HepG2 (cell line): ENCODE measurements around the gene IGSF8. TPM values are rescaled to one million over a fixed set of nuclear protein-coding genes. Genes with fewer than 3 reads are reported as not detected.

Experiments
- ARID4A ChIP-seq: sonication (generic); formaldehyde crosslinking; IDR thresholded peaks from 2 replicates; pipeline ENCODE4 v1.5.0; 2020; ENCODE audit warnings: mild to moderate bottlenecking, missing genetic modification reagents, borderline replicate concordance
- HBP1 ChIP-seq: IDR thresholded peaks from 2 replicates; pipeline ENCODE4 v1.6.1; 2016; ENCODE audit warnings: low read depth, control low read depth
- HDAC6 ChIP-seq: fragments of 200-600 bp; sonication (generic); IDR thresholded peaks from 2 replicates; pipeline ENCODE4 v1.7.0; 2017; ENCODE audit warnings: mild to moderate bottlenecking, antibody characterized with exemption, low read length, low read depth
- HOXA3 ChIP-seq: sonication (generic); formaldehyde crosslinking; IDR thresholded peaks from 2 replicates; pipeline ENCODE4 v1.5.0; 2020; ENCODE audit warnings: missing genetic modification reagents
- MXD4 ChIP-seq: IDR thresholded peaks from 2 replicates; pipeline ENCODE4 v1.6.1; 2016; ENCODE audit warnings: mild to moderate bottlenecking, missing biosample characterization, missing genetic modification reagents
- NCOA5 ChIP-seq: sonication (generic); formaldehyde crosslinking; IDR thresholded peaks from 2 replicates; pipeline ENCODE4 v1.4.0; 2020; ENCODE audit warnings: missing genetic modification reagents
- PHF8 ChIP-seq: sonication (generic); formaldehyde crosslinking; IDR thresholded peaks from 2 replicates; pipeline ENCODE4 v1.5.0; 2020; ENCODE audit warnings: missing genetic modification reagents
- POLR2A ChIP-seq, 2 experiments: IDR thresholded peaks; 2 replicates each; pipeline ENCODE4 v1.6.1; 2011; ENCODE audit warnings: low read depth in 2 of 2, low read length in 2 of 2, mild to moderate bottlenecking in 1 of 2, moderate library complexity in 1 of 2; ENCODE audit not compliant: insufficient read depth in 1 of 2
- SPEN ChIP-seq: sonication (generic); formaldehyde crosslinking; IDR thresholded peaks from 2 replicates; pipeline ENCODE4 v1.5.1; 2020; ENCODE audit warnings: low read depth, mild to moderate bottlenecking, missing genetic modification reagents
- TAF1 ChIP-seq: sonication (generic); formaldehyde crosslinking; IDR thresholded peaks from 2 replicates; pipeline ENCODE4 v1.4.0; 2020; ENCODE audit warnings: missing genetic modification reagents
- TEAD2 ChIP-seq: sonication (generic); formaldehyde crosslinking; IDR thresholded peaks from 2 replicates; pipeline ENCODE4 v1.9.0; 2021; ENCODE audit warnings: missing genetic modification reagents
- UBTF ChIP-seq: sonication (generic); formaldehyde crosslinking; IDR thresholded peaks from 2 replicates; pipeline ENCODE4 v1.4.0; 2020; ENCODE audit warnings: mild to moderate bottlenecking, missing genetic modification reagents
- ZFP90 ChIP-seq: sonication (generic); formaldehyde crosslinking; IDR thresholded peaks from 2 replicates; pipeline ENCODE4 v1.8.0; 2022; ENCODE audit warnings: missing genetic modification reagents, mild to moderate bottlenecking, inconsistent platforms, borderline replicate concordance
- ZNF230 ChIP-seq: sonication (generic); formaldehyde crosslinking; IDR thresholded peaks from 2 replicates; pipeline ENCODE4 v1.4.0; 2020; ENCODE audit warnings: mild to moderate bottlenecking, missing genetic modification reagents
- ZNF547 ChIP-seq: sonication (generic); formaldehyde crosslinking; IDR thresholded peaks from 2 replicates; pipeline ENCODE4 v1.5.1; 2020; ENCODE audit warnings: mild to moderate bottlenecking, missing genetic modification reagents
- ZNF562 ChIP-seq: sonication (generic); formaldehyde crosslinking; IDR thresholded peaks from 2 replicates; pipeline ENCODE4 v1.8.0; 2022; ENCODE audit warnings: missing genetic modification reagents, borderline replicate concordance
- ZNF761 ChIP-seq: sonication (generic); formaldehyde crosslinking; conservative IDR thresholded peaks from 2 replicates; pipeline ENCODE4 v1.4.0; 2020; ENCODE audit warnings: mild to moderate bottlenecking, missing genetic modification reagents
- ZNF883 ChIP-seq: sonication (generic); formaldehyde crosslinking; IDR thresholded peaks from 2 replicates; pipeline ENCODE4 v1.5.1; 2020; ENCODE audit warnings: mild to moderate bottlenecking, missing genetic modification reagents; ENCODE audit errors: not compliant biosample characterization
- ZSCAN25 ChIP-seq: sonication (generic); formaldehyde crosslinking; IDR thresholded peaks from 2 replicates; pipeline ENCODE4 v1.8.0; 2022; ENCODE audit warnings: mild to moderate bottlenecking, missing genetic modification reagents
- ZZZ3 ChIP-seq: sonication (generic); formaldehyde crosslinking; IDR thresholded peaks from 2 replicates; pipeline ENCODE4 v1.4.0; 2020; ENCODE audit warnings: missing genetic modification reagents, mild to moderate bottlenecking, borderline replicate concordance
- polyA plus RNA-seq, 8 experiments: library from polyadenylated mRNA; depleted of rRNA in 3 of 8; stranded (reverse) in 7 of 8; unstranded in 1 of 8; fragments of >200 nt; fragmentation: Illumina TruSeq in 4 of 8; extraction: Trizol in 4 of 8; gene quantifications; 2 replicates each; pipeline versions ENCODE4 v1.2.1 to v1.2.3, GENCODE V29; 2011 to 2016; ENCODE audit warnings: low read depth in 4 of 8, missing spikeins in 1 of 8, mixed read lengths in 1 of 8; ENCODE audit not compliant: insufficient read depth in 1 of 8
- total RNA-seq, 5 experiments: library from RNA; depleted of rRNA; stranded (reverse); fragments of >200 nt; fragmentation: Illumina TruSeq; extraction: Trizol; gene quantifications; 2 replicates each; pipeline ENCODE4 v1.2.3, GENCODE V29; 2016; ENCODE audit warnings: low read depth in 1 of 5

The IGSF8 gene
- total and polyA plus RNA-seq, 2 of the 13 experiments (the other 11 are each of a cell fraction or from before 2014, with no cell fraction given): 24.0 to 41.0 TPM

- 0 out of 2 replicates have a peak, but pooled peaks have one; percentile 21 for TF ChIP-seq HOXA3 (CRISPR knock-in tag)
- peak; percentile 40 for TF ChIP-seq PHF8 (CRISPR knock-in tag)
- peak in 1 of 2 experiments; percentile 73; a peak in 2 of 4 replicates for TF ChIP-seq POLR2A (IDR thresholded peaks at IDR 0.05; ENCODE audit: insufficient read depth in 1 of 2, low read depth in 2 of 2, low read length in 2 of 2)
- TF ChIP-seq ZNF230: 0 out of 2 replicates have a peak, but pooled peaks have one; percentile 20
- TF ChIP-seq ZNF761 (CRISPR knock-in tag): no peak
- TF ChIP-seq HBP1: 0 out of 2 replicates have a peak, but pooled peaks have one; percentile 30
- 0 out of 2 replicates have a peak, but pooled peaks have one; percentile 33 for TF ChIP-seq ZSCAN25 (CRISPR knock-in tag)
- no peak for TF ChIP-seq ZNF562
- 0 out of 2 replicates have a peak, but pooled peaks have one; percentile 54 for TF ChIP-seq ZFP90 (CRISPR knock-in tag)
- TF ChIP-seq NCOA5 (CRISPR knock-in tag): no peak
- no peak for TF ChIP-seq MXD4 (CRISPR knock-in tag)
- peak; percentile 67; the same call in 1 of the 2 replicates for TF ChIP-seq ZNF547
- peak; percentile 24; the same call in 1 of the 2 replicates for TF ChIP-seq TAF1
- peak; percentile 56; the same call in 1 of the 2 replicates for TF ChIP-seq UBTF (CRISPR knock-in tag)
- TF ChIP-seq TEAD2 (CRISPR knock-in tag): no peak
- TF ChIP-seq HDAC6: no peak
- no peak for TF ChIP-seq ZZZ3 (CRISPR knock-in tag)
- TF ChIP-seq SPEN: peak; percentile 22; the same call in 1 of the 2 replicates
- TF ChIP-seq ARID4A (CRISPR knock-in tag): peak; percentile 30; the same call in 1 of the 2 replicates
- peak; percentile 29 for TF ChIP-seq ZNF883 (CRISPR knock-in tag)
Observed at GRCh38 chr1:160097911-160098851, at the start of gene IGSF8 (continued).
